Keratinocyte (primary cell): ENCODE measurements around the gene ABCC8.

Experiments used
- CTCF ChIP-seq, 3 experiments: IDR thresholded peaks in 1 of 3; conservative IDR thresholded peaks in 1 of 3; optimal IDR thresholded peaks in 1 of 3; 2 replicates in 2 of 3; 3 replicates in 1 of 3; pipeline versions ENCODE3 to v1.5.1; 2011; ENCODE audit warnings: low read length in 3 of 3, mild to moderate bottlenecking in 3 of 3, moderate library complexity in 2 of 3, control low read depth in 1 of 3, inconsistent platforms in 1 of 3; ENCODE audit not compliant: insufficient read depth in 2 of 3; ENCODE audit errors: extremely low read depth in 1 of 3
- EZH2 ChIP-seq: IDR thresholded peaks from one replicate; pipeline ENCODE4 v1.6.1; 2012; ENCODE audit warnings: inconsistent platforms, mild to moderate bottlenecking, low read length, moderate library complexity

GRCh38 chr11:17352950-17353820 lies 123.5 kb downstream of the ABCC8 start:
- TF ChIP-seq CTCF (optimal IDR thresholded peaks at IDR 0.05 in 1 of 3, IDR thresholded peaks at IDR 0.05 in 1 of 3, conservative IDR thresholded peaks at IDR 0.05 in 1 of 3; ENCODE audit: extremely low read depth in 1 of 3, insufficient read depth in 2 of 3, low read length in 3 of 3) (no peak), EZH2 (no peak)
